C4-2B (cell line): ENCODE data around the gene INHBE.

Experiments
- ZFX ChIP-seq: fragments of 450-650 bp; IDR thresholded peaks from 2 replicates; pipeline ENCODE4 v1.6.1; 2017
- TF ChIP-seq, protein P1 (sequence below): fragments of 450-650 bp; conservative IDR thresholded peaks from 2 replicates; pipeline ENCODE4 v1.5.1; 2017; ENCODE audit warnings: mild to moderate bottlenecking

DNA sequence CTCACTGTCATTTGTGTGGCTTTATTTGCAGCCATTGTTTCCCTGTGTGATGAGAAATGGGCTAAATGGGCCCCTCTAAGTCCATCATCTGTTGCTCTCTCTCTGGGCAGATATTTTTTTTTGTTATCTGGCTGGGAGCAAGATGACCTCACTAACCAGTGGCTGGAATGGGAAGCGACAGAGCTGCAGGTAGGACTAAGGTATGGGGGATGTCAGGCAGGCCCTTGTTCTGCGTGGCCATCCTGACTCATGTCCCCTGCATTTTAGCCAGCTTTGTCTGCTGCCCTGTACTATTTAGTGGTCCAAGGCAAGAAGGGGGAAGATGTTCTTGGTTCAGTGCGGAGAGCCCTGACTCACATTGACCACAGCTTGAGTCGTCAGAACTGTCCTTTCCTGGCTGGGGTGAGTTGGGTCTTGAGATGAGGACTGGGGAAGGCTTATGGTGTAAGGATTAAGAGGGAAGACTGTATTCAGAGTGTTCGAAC, 34.1 kb downstream of the INHBE start:
- TF ChIP-seq, protein P1, sequence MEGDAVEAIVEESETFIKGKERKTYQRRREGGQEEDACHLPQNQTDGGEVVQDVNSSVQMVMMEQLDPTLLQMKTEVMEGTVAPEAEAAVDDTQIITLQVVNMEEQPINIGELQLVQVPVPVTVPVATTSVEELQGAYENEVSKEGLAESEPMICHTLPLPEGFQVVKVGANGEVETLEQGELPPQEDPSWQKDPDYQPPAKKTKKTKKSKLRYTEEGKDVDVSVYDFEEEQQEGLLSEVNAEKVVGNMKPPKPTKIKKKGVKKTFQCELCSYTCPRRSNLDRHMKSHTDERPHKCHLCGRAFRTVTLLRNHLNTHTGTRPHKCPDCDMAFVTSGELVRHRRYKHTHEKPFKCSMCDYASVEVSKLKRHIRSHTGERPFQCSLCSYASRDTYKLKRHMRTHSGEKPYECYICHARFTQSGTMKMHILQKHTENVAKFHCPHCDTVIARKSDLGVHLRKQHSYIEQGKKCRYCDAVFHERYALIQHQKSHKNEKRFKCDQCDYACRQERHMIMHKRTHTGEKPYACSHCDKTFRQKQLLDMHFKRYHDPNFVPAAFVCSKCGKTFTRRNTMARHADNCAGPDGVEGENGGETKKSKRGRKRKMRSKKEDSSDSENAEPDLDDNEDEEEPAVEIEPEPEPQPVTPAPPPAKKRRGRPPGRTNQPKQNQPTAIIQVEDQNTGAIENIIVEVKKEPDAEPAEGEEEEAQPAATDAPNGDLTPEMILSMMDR = no peak
- no peak for TF ChIP-seq ZFX
